A673 (cell line): Measurements from ENCODE around the gene DHDH. TPM values are rescaled to one million over a fixed set of nuclear protein-coding genes. Genes with fewer than 3 reads are reported as not detected.
"Not testable (repeated sequence)": the region's sequence is repeated elsewhere in the genome, so short reads cannot be mapped to it uniquely, and the experiment has no call there.

Experiments
- BruUV-seq: library from RNA; stranded (reverse); fragments of 400-500 nt; replicated peaks from 2 replicates; lab custom pipeline; 2021; lab: Mats Ljungman, UMichigan
- CTCF ChIA-PET: fragments of 300-600 bp; sonication (Branson Sonifier 250); formaldehyde crosslinking; loops from one replicate; lab custom pipeline; 2022; ENCODE audit warnings: antibody characterized with exemption; lab: Charles Lee
- POLR2A ChIA-PET: fragments of 300-600 bp; sonication (Branson Sonifier 250); formaldehyde crosslinking; loops from one replicate; lab custom pipeline; 2022; ENCODE audit warnings: antibody characterized with exemption; ENCODE audit not compliant: low non-redundant PET; lab: Charles Lee
- DNase-seq: peaks from one replicate; pipeline ENCODE4 v3.0.0-alpha.2; 2015; ENCODE audit warnings: low spot score
- H3K27ac ChIP-seq: fragments of 200-600 bp; sonication (generic); 2 replicates; pipeline ENCODE4 v1.5.1; 2016; ENCODE audit warnings: mixed run types, low read depth, mild to moderate bottlenecking, mixed read lengths, antibody characterized with exemption, low read length; ENCODE audit not compliant: poor library complexity, severe bottlenecking
- H3K27me3 ChIP-seq: fragments of 200-600 bp; sonication (generic); replicated peaks from 2 replicates; pipeline ENCODE4 v1.6.1; 2017; ENCODE audit warnings: mixed run types, low read depth, mild to moderate bottlenecking, mixed read lengths, antibody characterized with exemption, low read length; ENCODE audit not compliant: insufficient read depth, poor library complexity
- H3K36me3 ChIP-seq: fragments of 200-600 bp; sonication (generic); 2 replicates; pipeline ENCODE4 v1.6.1; 2016; ENCODE audit warnings: mixed run types, mild to moderate bottlenecking, mixed read lengths, antibody characterized with exemption, low read length; ENCODE audit not compliant: insufficient read depth, poor library complexity, severe bottlenecking
- H3K4me1 ChIP-seq: fragments of 200-600 bp; sonication (generic); 2 replicates; pipeline ENCODE4 v1.6.1; 2017; ENCODE audit warnings: mixed run types, mild to moderate bottlenecking, mixed read lengths, antibody characterized with exemption, low read length; ENCODE audit not compliant: insufficient read depth, poor library complexity, severe bottlenecking
- H3K4me3 ChIP-seq: fragments of 200-600 bp; sonication (generic); 2 replicates; pipeline ENCODE4 v1.5.1; 2016; ENCODE audit warnings: low read depth, mixed run types, mild to moderate bottlenecking, mixed read lengths, low read length; ENCODE audit not compliant: poor library complexity, severe bottlenecking
- H3K9me3 ChIP-seq: fragments of 200-600 bp; sonication (generic); 2 replicates; pipeline ENCODE4 v1.6.1; 2016; ENCODE audit warnings: mixed run types, low read depth, mild to moderate bottlenecking, mixed read lengths, antibody characterized with exemption, low read length; ENCODE audit not compliant: poor library complexity, severe bottlenecking
- EZH2 ChIP-seq: fragments of 200-600 bp; sonication (generic); IDR thresholded peaks from 2 replicates; pipeline ENCODE4 v1.6.1; 2017; ENCODE audit warnings: borderline replicate concordance, low read depth, mild to moderate bottlenecking, mixed read lengths, antibody characterized with exemption, low read length; ENCODE audit not compliant: poor library complexity, severe bottlenecking
- intact Hi-C: fragments of 100-400 bp; cut with micrococcal nuclease; formaldehyde crosslinking; loops from one replicate; pipeline ENCODE4 v1.10.0; 2022; ENCODE audit not compliant: unreplicated experiment
- total RNA-seq: library from RNA; stranded (reverse); gene quantifications from 2 replicates; pipeline ENCODE4 v1.2.3, GENCODE V29; 2021
- TF ChIP-seq, protein P1 (sequence below): fragments of 300-800, 200-600 bp; sonication (generic); conservative IDR thresholded peaks from 2 replicates; pipeline ENCODE4 v1.5.1; 2017; ENCODE audit warnings: low read depth, mild to moderate bottlenecking, antibody characterized with exemption, low read length, moderate library complexity, mixed read lengths

Gene DHDH
- total RNA-seq, 1 experiment from 2014 or later: not detected

DNA sequence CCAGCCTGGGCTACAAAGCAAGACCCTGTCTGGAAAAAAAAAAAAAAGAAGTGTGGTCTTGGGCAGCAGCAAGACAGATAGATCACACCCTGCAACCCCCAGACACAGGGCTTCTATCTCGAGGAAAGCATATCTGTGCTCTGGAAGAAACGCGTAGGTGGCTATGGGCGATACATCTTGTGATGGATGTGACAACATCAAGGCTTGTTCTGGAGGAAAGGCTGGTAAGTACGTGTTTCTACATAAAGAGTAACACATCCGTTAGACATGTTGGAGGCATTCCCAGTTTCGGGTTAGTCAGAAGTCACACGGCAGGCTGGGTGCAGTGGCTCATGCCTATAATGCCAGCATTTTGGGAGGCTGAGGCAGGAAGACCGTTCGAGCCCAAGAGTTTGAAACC lies 6.6 kb upstream of the DHDH start:
- H3K4me1 ChIP-seq: no peaks in the 10 kb centered on the region
- H3K27me3 ChIP-seq: no peaks in the 10 kb centered on the region
- H3K4me3 ChIP-seq: no peak overlapping the region
- H3K36me3 ChIP-seq: no peaks in the 10 kb centered on the region
- intact Hi-C loops: no loop called here
- BruUV-seq: no TSS peak
- DNase-seq: peak; percentile 60
- CTCF ChIA-PET: interaction anchor here (0.7 kb wide), 1 partner anchor 44 kb away, joined by 5 read pairs; no protein-coding TSS in a partner anchor
- POLR2A ChIA-PET: no interaction called here
- no peak for TF ChIP-seq EZH2
- TF ChIP-seq, protein P1, sequence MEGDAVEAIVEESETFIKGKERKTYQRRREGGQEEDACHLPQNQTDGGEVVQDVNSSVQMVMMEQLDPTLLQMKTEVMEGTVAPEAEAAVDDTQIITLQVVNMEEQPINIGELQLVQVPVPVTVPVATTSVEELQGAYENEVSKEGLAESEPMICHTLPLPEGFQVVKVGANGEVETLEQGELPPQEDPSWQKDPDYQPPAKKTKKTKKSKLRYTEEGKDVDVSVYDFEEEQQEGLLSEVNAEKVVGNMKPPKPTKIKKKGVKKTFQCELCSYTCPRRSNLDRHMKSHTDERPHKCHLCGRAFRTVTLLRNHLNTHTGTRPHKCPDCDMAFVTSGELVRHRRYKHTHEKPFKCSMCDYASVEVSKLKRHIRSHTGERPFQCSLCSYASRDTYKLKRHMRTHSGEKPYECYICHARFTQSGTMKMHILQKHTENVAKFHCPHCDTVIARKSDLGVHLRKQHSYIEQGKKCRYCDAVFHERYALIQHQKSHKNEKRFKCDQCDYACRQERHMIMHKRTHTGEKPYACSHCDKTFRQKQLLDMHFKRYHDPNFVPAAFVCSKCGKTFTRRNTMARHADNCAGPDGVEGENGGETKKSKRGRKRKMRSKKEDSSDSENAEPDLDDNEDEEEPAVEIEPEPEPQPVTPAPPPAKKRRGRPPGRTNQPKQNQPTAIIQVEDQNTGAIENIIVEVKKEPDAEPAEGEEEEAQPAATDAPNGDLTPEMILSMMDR: no peak
- H3K9me3 ChIP-seq: no peaks in the 10 kb centered on the region
- H3K27ac ChIP-seq: no peak overlapping the region

DNA sequence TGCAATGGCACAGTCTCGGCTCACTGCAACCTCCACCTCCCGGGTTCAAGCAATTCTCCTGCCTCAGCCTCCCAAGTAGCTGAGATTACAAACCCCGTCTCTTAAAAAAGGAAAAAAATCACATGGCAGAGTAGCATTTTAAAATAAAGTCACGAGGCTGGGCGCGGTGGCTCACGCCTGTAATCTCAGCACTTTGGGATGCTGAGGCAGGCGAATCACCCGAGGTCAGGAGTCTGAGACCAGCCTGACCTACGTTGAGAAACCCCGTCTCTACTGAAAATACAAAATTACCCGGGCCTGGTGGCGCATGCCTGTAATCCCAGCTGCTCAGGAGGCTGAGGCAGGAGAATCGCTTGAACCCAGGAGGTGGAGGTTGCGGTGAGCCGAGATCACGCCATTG lies 5.8 kb upstream of the DHDH start:
- CTCF ChIA-PET, H3K27me3 ChIP-seq, H3K9me3 ChIP-seq, BruUV-seq, POLR2A ChIA-PET, H3K36me3 ChIP-seq, DNase-seq, H3K27ac ChIP-seq, intact Hi-C loops, H3K4me3 ChIP-seq, H3K4me1 ChIP-seq: not testable (repeated sequence)

DNA sequence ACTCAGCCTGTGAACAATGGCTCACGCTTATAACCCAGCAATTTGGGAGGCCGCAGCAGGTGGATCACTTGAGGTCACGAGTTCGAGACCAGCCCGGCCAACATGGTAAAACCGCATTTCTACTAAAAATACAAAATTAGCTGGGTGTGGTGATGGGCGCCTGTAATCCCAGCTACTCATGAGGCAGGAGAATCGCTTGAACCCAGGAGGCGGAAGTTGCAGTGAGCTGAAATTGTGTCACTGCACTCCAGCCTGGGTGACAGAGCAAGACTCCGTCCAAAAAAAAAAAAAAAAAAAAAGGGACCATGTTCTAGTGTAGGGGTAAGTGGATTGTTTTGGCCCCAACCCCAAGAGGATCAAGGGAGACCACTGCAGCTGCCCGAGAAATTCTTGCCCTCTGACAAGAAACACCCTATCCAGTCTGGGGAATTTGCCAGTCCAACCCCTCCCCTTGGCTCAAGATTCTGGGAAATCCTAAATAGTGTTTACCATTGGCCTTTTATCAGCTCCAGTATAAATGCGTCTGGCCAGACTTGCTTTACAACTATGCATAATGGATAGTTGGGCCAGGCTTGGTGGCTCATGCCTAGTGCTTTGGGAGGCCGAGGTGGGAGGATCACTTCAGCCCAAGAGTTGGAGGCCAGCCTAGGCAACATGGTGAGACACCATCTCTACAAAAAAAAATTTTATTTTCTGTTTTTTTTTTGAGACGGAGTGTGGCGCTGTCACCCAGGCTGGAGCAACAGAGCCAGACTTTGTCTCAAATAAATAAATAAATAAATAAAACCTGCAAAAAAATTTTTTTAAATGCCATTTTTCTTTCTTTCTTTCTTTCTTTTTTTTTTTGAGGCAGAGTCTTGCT lies 5.1 kb upstream of the DHDH start:
- no peak overlapping the region for H3K4me3 ChIP-seq
- no TSS peak for BruUV-seq
- H3K36me3 ChIP-seq: no peaks in the 10 kb centered on the region
- H3K27me3 ChIP-seq: no peaks in the 10 kb centered on the region
- TF ChIP-seq, protein P1: no peak
- TF ChIP-seq EZH2: no peak
- no peaks in the 10 kb centered on the region for H3K9me3 ChIP-seq
- CTCF ChIA-PET: no interaction called here
- no peaks in the 10 kb centered on the region for H3K4me1 ChIP-seq
- POLR2A ChIA-PET: no interaction called here
- intact Hi-C loops: no loop called here
- no peak for DNase-seq
- no peak overlapping the region for H3K27ac ChIP-seq
